HG03064 (cell line): Measurements from ENCODE around the gene FOXJ1.

Source experiments
- ATAC-seq: cut with Tn5 transposase; IDR thresholded peaks from one replicate; pipeline ENCODE4 v1.9.1; 2021; ENCODE audit warnings: low read depth; ENCODE audit not compliant: unreplicated experiment

The FOXJ1 gene

GRCh38 chr17:76125391-76125675, 15.7 kb downstream of the FOXJ1 start:
- no peak for ATAC-seq

GRCh38 chr17:76124582-76125390, 16.3 kb downstream of the FOXJ1 start:
- ATAC-seq = no peak

GRCh38 chr17:76123749-76124581, 17.1 kb downstream of the FOXJ1 start:
- ATAC-seq = no peak

- ATAC-seq = no peak
Observed at GRCh38 chr17:76123191-76123499, 17.9 kb downstream of the FOXJ1 start.

GRCh38 chr17:76122431-76123190, 18.4 kb downstream of the FOXJ1 start:
- no peak for ATAC-seq

- ATAC-seq = no peak
Observed at GRCh38 chr17:76121932-76122430, 19.1 kb downstream of the FOXJ1 start.

- no peak for ATAC-seq
Observed at GRCh38 chr17:76120658-76121008, 20.4 kb downstream of the FOXJ1 start.

- no peak for ATAC-seq
Observed at GRCh38 chr17:76119409-76120371, 21.4 kb downstream of the FOXJ1 start.

GRCh38 chr17:76115138-76115754, 25.8 kb downstream of the FOXJ1 start:
- ATAC-seq = no peak

- ATAC-seq = no peak
Observed at GRCh38 chr17:76111956-76112355, 29.1 kb downstream of the FOXJ1 start.

GRCh38 chr17:76107509-76107908, 33.5 kb downstream of the FOXJ1 start:
- ATAC-seq = no peak

GRCh38 chr17:76106703-76107102, 34.3 kb downstream of the FOXJ1 start:
- no peak for ATAC-seq

- no peak for ATAC-seq
Observed at GRCh38 chr17:76104896-76105231, 36.2 kb downstream of the FOXJ1 start.

GRCh38 chr17:76104140-76104895, 36.7 kb downstream of the FOXJ1 start:
- no peak for ATAC-seq

GRCh38 chr17:76103274-76104139, 37.5 kb downstream of the FOXJ1 start, which contains the start of gene EXOC7:
Gene EXOC7 (minus strand): TSS chr17:76103787. CDS start chr17:76103692, 95 bp downstream.
- ATAC-seq = no peak

GRCh38 chr17:76102944-76103273, 38.1 kb downstream of the FOXJ1 start:
- no peak for ATAC-seq

- no peak for ATAC-seq
Observed at GRCh38 chr17:76097716-76098295, 43.2 kb downstream of the FOXJ1 start.

GRCh38 chr17:76095943-76096342, 45.1 kb downstream of the FOXJ1 start:
- no peak for ATAC-seq
